Ishikawa (cell line): Measurements from ENCODE around the gene GPLD1.

Experiments used
- CEBPB ChIP-seq: IDR thresholded peaks from 2 replicates; pipeline ENCODE4 v1.6.1; 2012
- CREB1 ChIP-seq: IDR thresholded peaks from 2 replicates; pipeline ENCODE4 v1.6.1; 2012; ENCODE audit warnings: low read depth
- EGR1 ChIP-seq: IDR thresholded peaks from 2 replicates; pipeline ENCODE4 v1.6.1; 2012
- EP300 ChIP-seq: IDR thresholded peaks from 2 replicates; pipeline ENCODE4 v1.6.1; 2012; ENCODE audit warnings: borderline replicate concordance
- FOXM1 ChIP-seq: IDR thresholded peaks from 2 replicates; pipeline ENCODE4 v1.6.1; 2012; ENCODE audit warnings: low read depth, borderline replicate concordance
- NFIC ChIP-seq: IDR thresholded peaks from 2 replicates; pipeline ENCODE4 v1.6.1; 2012
- RAD21 ChIP-seq: IDR thresholded peaks from 2 replicates; pipeline ENCODE4 v1.6.1; 2012; ENCODE audit warnings: low read depth
- REST ChIP-seq: IDR thresholded peaks from 2 replicates; pipeline ENCODE4 v1.6.1; 2012; ENCODE audit warnings: low read depth, mild to moderate bottlenecking
- TAF1 ChIP-seq: IDR thresholded peaks from 2 replicates; pipeline ENCODE4 v1.6.1; 2012; ENCODE audit warnings: low read depth, mild to moderate bottlenecking
- TCF12 ChIP-seq: IDR thresholded peaks from 2 replicates; pipeline ENCODE4 v1.6.1; 2012; ENCODE audit warnings: low read depth
- TEAD4 ChIP-seq: IDR thresholded peaks from 2 replicates; pipeline ENCODE4 v1.6.1; 2012
- USF1 ChIP-seq: IDR thresholded peaks from 2 replicates; pipeline ENCODE4 v1.6.1; 2012
- YY1 ChIP-seq: IDR thresholded peaks from 2 replicates; pipeline ENCODE4 v1.6.1; 2012; ENCODE audit warnings: low read depth
- ZBTB7A ChIP-seq: IDR thresholded peaks from 2 replicates; pipeline ENCODE4 v1.6.1; 2012; ENCODE audit warnings: low read depth
- TF ChIP-seq, protein P1 (sequence below): IDR thresholded peaks from 2 replicates; pipeline ENCODE4 v1.6.1; 2012

The GPLD1 gene

DNA sequence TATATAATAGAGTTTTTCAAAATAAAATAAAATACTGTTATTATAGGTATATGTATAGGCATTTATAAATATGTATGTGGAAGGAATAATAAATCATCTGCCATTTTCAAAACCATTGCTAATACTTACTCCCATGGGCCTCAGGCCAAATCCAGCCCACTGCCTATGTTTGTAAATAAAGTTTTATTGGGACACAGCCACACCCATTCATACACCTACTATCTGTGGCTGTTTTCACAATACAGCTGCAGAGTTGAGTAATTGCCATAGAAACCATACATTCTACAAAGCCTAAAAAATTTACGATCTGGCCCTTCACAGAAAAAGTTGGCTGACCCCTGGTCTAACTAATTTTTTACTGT, 14.9 kb upstream of the GPLD1 start:
- no peak for TF ChIP-seq RAD21
- TF ChIP-seq FOXM1 = no peak
- no peak for TF ChIP-seq NFIC
- no peak for TF ChIP-seq EP300
- TF ChIP-seq YY1 = no peak
- TF ChIP-seq, protein P1, sequence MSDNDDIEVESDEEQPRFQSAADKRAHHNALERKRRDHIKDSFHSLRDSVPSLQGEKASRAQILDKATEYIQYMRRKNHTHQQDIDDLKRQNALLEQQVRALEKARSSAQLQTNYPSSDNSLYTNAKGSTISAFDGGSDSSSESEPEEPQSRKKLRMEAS = no peak
- no peak for TF ChIP-seq TEAD4
- no peak for TF ChIP-seq TAF1
- TF ChIP-seq ZBTB7A = no peak
- no peak for TF ChIP-seq CREB1
- no peak for TF ChIP-seq TCF12
- TF ChIP-seq CEBPB = no peak
- TF ChIP-seq EGR1 = no peak
- no peak for TF ChIP-seq REST
- no peak for TF ChIP-seq USF1

- TF ChIP-seq CREB1 (no peak), RAD21 (no peak), EGR1 (no peak), ZBTB7A (no peak)
Observed at GRCh38 chr6:24501914-24502313, 12.5 kb upstream of the GPLD1 start.

- TF ChIP-seq EP300 (no peak), TCF12 (no peak), FOXM1 (no peak), YY1 (no peak)
Observed at GRCh38 chr6:24501374-24501773, 12.0 kb upstream of the GPLD1 start.

DNA sequence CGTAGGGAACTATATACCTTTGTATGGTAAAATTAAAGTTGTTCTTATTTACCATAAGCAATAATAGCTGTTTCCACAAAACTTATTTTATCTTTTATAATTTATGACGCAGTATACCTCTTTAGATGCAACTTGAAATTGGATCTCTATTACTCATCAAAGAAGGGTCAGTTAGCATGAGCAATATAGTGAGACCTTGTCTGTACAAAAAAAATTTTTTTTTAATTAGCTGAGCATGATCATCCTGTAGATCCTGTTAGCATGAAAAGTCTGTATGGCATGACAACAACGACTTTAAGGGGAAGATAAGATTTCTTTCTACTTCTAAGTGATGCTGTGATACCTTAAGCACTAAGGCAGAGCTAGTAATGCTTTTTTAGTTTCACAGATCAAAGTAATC, 11.3 kb upstream of the GPLD1 start:
- TF ChIP-seq, protein P1 = no peak
- TF ChIP-seq TCF12 = no peak
- TF ChIP-seq EP300 = no peak
- no peak for TF ChIP-seq NFIC
- TF ChIP-seq TEAD4 = no peak
- TF ChIP-seq ZBTB7A = no peak
- no peak for TF ChIP-seq TAF1
- TF ChIP-seq USF1 = no peak

GRCh38 chr6:24497254-24497970, 8.0 kb upstream of the GPLD1 start:
- no peak for TF ChIP-seq TAF1
- no peak for TF ChIP-seq CREB1
- no peak for TF ChIP-seq EP300
- no peak for TF ChIP-seq REST
- no peak for TF ChIP-seq CEBPB
- no peak for TF ChIP-seq RAD21
- TF ChIP-seq EGR1 = no peak
- TF ChIP-seq YY1 = no peak
- TF ChIP-seq TCF12 = no peak
- no peak for TF ChIP-seq TEAD4
- TF ChIP-seq, protein P1 = no peak
- no peak for TF ChIP-seq FOXM1
- no peak for TF ChIP-seq ZBTB7A
- no peak for TF ChIP-seq USF1
- TF ChIP-seq NFIC = no peak
